NB4 (cell line): ENCODE results near the gene IL11.

Source experiments
- MYC ChIP-seq: IDR thresholded peaks from 2 replicates; pipeline ENCODE4 v1.6.1; 2011; ENCODE audit warnings: low read depth, low read length
- POLR2A ChIP-seq: IDR thresholded peaks from 2 replicates; pipeline ENCODE4 v1.6.1; 2011; ENCODE audit warnings: mild to moderate bottlenecking; ENCODE audit not compliant: insufficient read length; ENCODE audit errors: extremely low read depth
- TF ChIP-seq, protein P1 (sequence below): IDR thresholded peaks from one replicate; pipeline ENCODE4 v1.5.1; 2012; ENCODE audit warnings: low read depth, low read length

- no peak for TF ChIP-seq POLR2A
- TF ChIP-seq, protein P1, sequence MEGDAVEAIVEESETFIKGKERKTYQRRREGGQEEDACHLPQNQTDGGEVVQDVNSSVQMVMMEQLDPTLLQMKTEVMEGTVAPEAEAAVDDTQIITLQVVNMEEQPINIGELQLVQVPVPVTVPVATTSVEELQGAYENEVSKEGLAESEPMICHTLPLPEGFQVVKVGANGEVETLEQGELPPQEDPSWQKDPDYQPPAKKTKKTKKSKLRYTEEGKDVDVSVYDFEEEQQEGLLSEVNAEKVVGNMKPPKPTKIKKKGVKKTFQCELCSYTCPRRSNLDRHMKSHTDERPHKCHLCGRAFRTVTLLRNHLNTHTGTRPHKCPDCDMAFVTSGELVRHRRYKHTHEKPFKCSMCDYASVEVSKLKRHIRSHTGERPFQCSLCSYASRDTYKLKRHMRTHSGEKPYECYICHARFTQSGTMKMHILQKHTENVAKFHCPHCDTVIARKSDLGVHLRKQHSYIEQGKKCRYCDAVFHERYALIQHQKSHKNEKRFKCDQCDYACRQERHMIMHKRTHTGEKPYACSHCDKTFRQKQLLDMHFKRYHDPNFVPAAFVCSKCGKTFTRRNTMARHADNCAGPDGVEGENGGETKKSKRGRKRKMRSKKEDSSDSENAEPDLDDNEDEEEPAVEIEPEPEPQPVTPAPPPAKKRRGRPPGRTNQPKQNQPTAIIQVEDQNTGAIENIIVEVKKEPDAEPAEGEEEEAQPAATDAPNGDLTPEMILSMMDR = no peak
- TF ChIP-seq MYC = no peak
These were observed 45.6 kb downstream of the IL11 start for GRCh38 chr19:55324662-55325061.
